Measurements from ENCODE around the gene LHCGR. TPM values are rescaled to one million over a fixed set of nuclear protein-coding genes. Genes with fewer than 3 reads are reported as not detected.

Gene LHCGR
- total and polyA plus RNA-seq, 10 donors = 0.03 TPM; not detected in 9

DNA sequence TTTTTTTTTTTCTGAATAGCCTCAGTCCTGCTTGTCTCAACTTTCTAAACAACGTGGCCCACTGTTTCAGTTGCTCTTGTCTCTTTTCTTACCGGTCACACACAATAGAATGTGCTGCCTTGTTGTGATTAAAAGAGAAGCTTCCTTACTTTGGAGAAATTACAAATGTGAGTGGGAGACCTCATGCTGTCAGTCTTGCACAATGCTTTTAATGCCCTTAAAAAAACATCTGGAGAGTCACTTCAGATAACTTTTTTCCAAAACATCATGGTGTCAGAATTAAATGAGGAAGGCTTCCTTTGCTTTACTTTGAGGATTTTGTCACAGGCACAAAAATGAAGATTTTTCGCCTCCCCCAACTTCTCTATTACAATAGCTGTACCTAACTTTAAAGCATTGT, 37.7 kb downstream of the LHCGR start:
- TF ChIP-seq POLR2A (IDR thresholded peaks at IDR 0.05) (no peak), POLR2AphosphoS5 (IDR thresholded peaks at IDR 0.05) (no peak), CTCF (IDR thresholded peaks at IDR 0.05 in 8 of 11, conservative IDR thresholded peaks at IDR 0.05 in 3 of 11) (no peak)
- Histone ChIP-seq H3K4me1 (no peaks in the 10 kb centered on the region), H3K27me3 (replicated peaks in 1 of 7) (peaks cover 0 to 7% (median 0%) of the 10 kb centered on the region in 7 donors), H3K36me3 (no peaks in the 10 kb centered on the region), H3K9me3 (no peaks in the 10 kb centered on the region), H3K27ac (no peak overlapping the region), H3K4me3 (no peak overlapping the region)
- 59 to 69% (median 64%) methylated on average over 3 of the region's 3 CpGs for WGBS, 5 donors
- no peak for DNase-seq
- intact Hi-C loops (cut with DNase I; ENCODE audit: low total_unique reads) = no loop called here

- H3K4me1 ChIP-seq = no peaks in the 10 kb centered on the region
Observed at GRCh38 chr2:48715956-48716355, 39.6 kb downstream of the LHCGR start.

GRCh38 chr2:48715042-48715899, 40.3 kb downstream of the LHCGR start:
- 58 to 74% (median 66%) methylated on average over 7 of the region's 7 CpGs for WGBS, 5 donors
- Histone ChIP-seq H3K27me3 (replicated peaks in 1 of 7) (peaks cover 0 to 7% (median 0%) of the 10 kb centered on the region in 7 donors), H3K36me3 (no peaks in the 10 kb centered on the region), H3K27ac (no peak overlapping the region), H3K9me3 (no peaks in the 10 kb centered on the region), H3K4me1 (no peaks in the 10 kb centered on the region), H3K4me3 (no peak overlapping the region)
- TF ChIP-seq CTCF (IDR thresholded peaks at IDR 0.05 in 8 of 11, conservative IDR thresholded peaks at IDR 0.05 in 3 of 11) (no peak), POLR2AphosphoS5 (IDR thresholded peaks at IDR 0.05) (no peak), POLR2A (IDR thresholded peaks at IDR 0.05) (no peak)
- DNase-seq = no peak
- intact Hi-C loops (cut with DNase I; ENCODE audit: low total_unique reads) = no loop called here

More at GRCh38 chr2:48715956-48716355, 39.6 kb downstream of the LHCGR start:
- TF ChIP-seq POLR2A (IDR thresholded peaks at IDR 0.05) (no peak), CTCF (IDR thresholded peaks at IDR 0.05 in 8 of 11, conservative IDR thresholded peaks at IDR 0.05 in 3 of 11) (no peak), POLR2AphosphoS5 (IDR thresholded peaks at IDR 0.05) (no peak)
- no peak for DNase-seq
- no peak overlapping the region for H3K27ac ChIP-seq
- intact Hi-C loops (cut with DNase I; ENCODE audit: low total_unique reads) = no loop called here
- H3K36me3 ChIP-seq = no peaks in the 10 kb centered on the region
- H3K9me3 ChIP-seq = no peaks in the 10 kb centered on the region
- no peak overlapping the region for H3K4me3 ChIP-seq
- WGBS, 5 donors = 72 to 90% (median 84%) methylated on average over 1 of the region's 1 CpG
- peaks cover 0 to 7% (median 0%) of the 10 kb centered on the region in 7 donors for H3K27me3 ChIP-seq (replicated peaks in 1 of 7)

- no peak for DNase-seq
- no peaks in the 10 kb centered on the region for H3K36me3 ChIP-seq
- no peak overlapping the region for H3K4me3 ChIP-seq
- intact Hi-C loops (cut with DNase I; ENCODE audit: low total_unique reads) = no loop called here
- TF ChIP-seq CTCF (IDR thresholded peaks at IDR 0.05 in 8 of 11, conservative IDR thresholded peaks at IDR 0.05 in 3 of 11) (no peak), POLR2A (IDR thresholded peaks at IDR 0.05) (no peak), POLR2AphosphoS5 (IDR thresholded peaks at IDR 0.05) (no peak)
- H3K4me1 ChIP-seq = no peaks in the 10 kb centered on the region
- no peaks in the 10 kb centered on the region for H3K9me3 ChIP-seq
- WGBS, 5 donors = 42 to 86% (median 58%) methylated on average over 2 of the region's 2 CpGs
- H3K27ac ChIP-seq = no peak overlapping the region
- H3K27me3 ChIP-seq (replicated peaks in 1 of 7) = peaks cover 0 to 7% (median 0%) of the 10 kb centered on the region in 7 donors
Observed at GRCh38 chr2:48714245-48714644, 41.3 kb downstream of the LHCGR start.

All from spleen (tissue), 11 donors.